Hepatocyte (in vitro differentiated cells): ENCODE data around the gene RLN2. TPM values are rescaled to one million over a fixed set of nuclear protein-coding genes. Genes with fewer than 3 reads are reported as not detected.

Experiments used
- DNase-seq: peaks from one replicate; pipeline ENCODE4 v3.0.0-alpha.2; 2016; ENCODE audit warnings: low spot score
- H2AFZ ChIP-seq: fragments of 200-600 bp; sonication (generic); 2 replicates; pipeline ENCODE4 v1.6.0; 2016; ENCODE audit warnings: antibody characterized with exemption, mild to moderate bottlenecking
- H3K27ac ChIP-seq: fragments of 200-600 bp; sonication (generic); 2 replicates; pipeline ENCODE4 v1.5.1; 2016; ENCODE audit warnings: mild to moderate bottlenecking
- H3K27me3 ChIP-seq: fragments of 200-600 bp; sonication (generic); 2 replicates; pipeline ENCODE4 v1.6.1; 2016
- H3K36me3 ChIP-seq: fragments of 200-600 bp; sonication (generic); replicated peaks from 2 replicates; pipeline ENCODE4 v1.5.1; 2016; ENCODE audit warnings: low read depth; ENCODE audit not compliant: insufficient read depth
- H3K4me1 ChIP-seq: fragments of 200-600 bp; sonication (generic); 2 replicates; pipeline ENCODE4 v1.5.1; 2016; ENCODE audit warnings: mild to moderate bottlenecking, moderate library complexity; ENCODE audit not compliant: insufficient read depth
- H3K4me2 ChIP-seq: fragments of 200-600 bp; sonication (generic); 2 replicates; pipeline ENCODE4 v1.6.0; 2016
- H3K4me3 ChIP-seq: fragments of 200-600 bp; sonication (generic); 2 replicates; pipeline ENCODE4 v1.5.1; 2016; ENCODE audit warnings: mild to moderate bottlenecking
- H3K79me2 ChIP-seq: fragments of 200-600 bp; sonication (generic); 2 replicates; pipeline ENCODE4 v1.6.0; 2017; ENCODE audit warnings: mild to moderate bottlenecking
- H3K9me2 ChIP-seq: fragments of 200-600 bp; sonication (generic); replicated peaks from 2 replicates; pipeline ENCODE4 v1.6.0; 2017; ENCODE audit warnings: mild to moderate bottlenecking; ENCODE audit not compliant: insufficient read depth
- H3K9me3 ChIP-seq: fragments of 200-600 bp; sonication (generic); 2 replicates; pipeline ENCODE4 v1.5.1; 2016; ENCODE audit warnings: low read depth, mild to moderate bottlenecking
- H4K20me1 ChIP-seq: fragments of 200-600 bp; sonication (generic); 2 replicates; pipeline ENCODE4 v1.6.0; 2016; ENCODE audit warnings: mild to moderate bottlenecking; ENCODE audit not compliant: insufficient read depth, poor library complexity, severe bottlenecking
- EZH2 ChIP-seq: fragments of 200-600 bp; sonication (generic); IDR thresholded peaks from 2 replicates; pipeline ENCODE4 v1.6.1; 2016; ENCODE audit warnings: antibody characterized with exemption, mild to moderate bottlenecking, borderline replicate concordance
- EZH2phosphoT487 ChIP-seq: fragments of 200-600 bp; sonication (generic); IDR thresholded peaks from one replicate; pipeline ENCODE4 v1.6.1; 2018; ENCODE audit warnings: antibody characterized with exemption, mild to moderate bottlenecking, low read depth, moderate library complexity; ENCODE audit not compliant: unreplicated experiment, severe bottlenecking
- WGBS: methylation state at CpG from one replicate; pipeline ENCODE4 v1.1.6; 2016; ENCODE audit warnings: low lambda C conversion rate; ENCODE audit errors: missing lambda C conversion rate; 5-methylcytosine and 5-hydroxymethylcytosine counted together
- polyA plus RNA-seq: library from polyadenylated mRNA; unstranded; fragments of >200 nt; fragmentation: Nextera tagmentation; extraction: Ambion mirVana; gene quantifications from 2 replicates; pipeline ENCODE4 v1.2.1, GENCODE V29; 2016
- small RNA-seq: library from RNA; depleted of rRNA; stranded (forward); fragments of <200 nt; gene quantifications from one replicate; pipeline ENCODE3, GENCODE V24; 2014
- total RNA-seq: library from RNA; depleted of rRNA; stranded (reverse); fragments of >200 nt; gene quantifications from 2 replicates; pipeline ENCODE4 v1.2.3, GENCODE V29; 2014
- TF ChIP-seq, protein P1 (sequence below): fragments of 200-600 bp; sonication (generic); IDR thresholded peaks from 2 replicates; pipeline ENCODE4 v1.5.1; 2016; ENCODE audit warnings: antibody characterized with exemption, mild to moderate bottlenecking; ENCODE audit not compliant: poor library complexity

RLN2 gene
- total and polyA plus RNA-seq, 2 experiments from 2014 or later, result 0.70 to 0.87 TPM

DNA sequence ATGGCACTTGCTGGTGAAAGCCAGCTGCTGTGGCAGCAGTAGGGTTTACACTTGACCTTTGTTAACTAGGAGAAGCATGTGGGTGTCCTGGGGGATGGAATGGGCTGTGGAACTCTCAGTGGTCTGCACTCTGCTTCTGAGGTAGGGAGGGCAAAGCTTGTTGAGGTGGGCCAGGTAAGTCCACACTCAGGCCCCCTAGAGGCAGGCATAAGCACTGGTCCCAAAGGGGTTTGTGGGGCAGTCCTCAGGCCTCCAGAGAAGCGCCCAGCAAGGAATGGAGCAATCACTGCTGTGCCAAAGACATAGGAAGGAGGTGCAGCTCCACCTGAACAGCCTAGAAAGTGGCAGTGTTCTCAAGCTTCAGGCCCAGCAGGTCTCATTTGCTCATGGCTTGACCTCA lies 38.6 kb downstream of the RLN2 start:
- Histone ChIP-seq H3K36me3 (no peaks in the 10 kb centered on the region), H4K20me1 (no peaks in the 10 kb centered on the region), H3K4me2 (no peak overlapping the region), H3K4me1 (no peaks in the 10 kb centered on the region), H2AFZ (no peak overlapping the region), H3K9me3 (no peaks in the 10 kb centered on the region), H3K4me3 (no peak overlapping the region), H3K9me2 (no peaks in the 10 kb centered on the region), H3K79me2 (no peaks in the 10 kb centered on the region), H3K27ac (no peak overlapping the region), H3K27me3 (no peaks in the 10 kb centered on the region)
- 41% methylated on average over 1 of the region's 1 CpG for WGBS
- TF ChIP-seq EZH2phosphoT487 (no peak), EZH2 (no peak)
- TF ChIP-seq, protein P1, sequence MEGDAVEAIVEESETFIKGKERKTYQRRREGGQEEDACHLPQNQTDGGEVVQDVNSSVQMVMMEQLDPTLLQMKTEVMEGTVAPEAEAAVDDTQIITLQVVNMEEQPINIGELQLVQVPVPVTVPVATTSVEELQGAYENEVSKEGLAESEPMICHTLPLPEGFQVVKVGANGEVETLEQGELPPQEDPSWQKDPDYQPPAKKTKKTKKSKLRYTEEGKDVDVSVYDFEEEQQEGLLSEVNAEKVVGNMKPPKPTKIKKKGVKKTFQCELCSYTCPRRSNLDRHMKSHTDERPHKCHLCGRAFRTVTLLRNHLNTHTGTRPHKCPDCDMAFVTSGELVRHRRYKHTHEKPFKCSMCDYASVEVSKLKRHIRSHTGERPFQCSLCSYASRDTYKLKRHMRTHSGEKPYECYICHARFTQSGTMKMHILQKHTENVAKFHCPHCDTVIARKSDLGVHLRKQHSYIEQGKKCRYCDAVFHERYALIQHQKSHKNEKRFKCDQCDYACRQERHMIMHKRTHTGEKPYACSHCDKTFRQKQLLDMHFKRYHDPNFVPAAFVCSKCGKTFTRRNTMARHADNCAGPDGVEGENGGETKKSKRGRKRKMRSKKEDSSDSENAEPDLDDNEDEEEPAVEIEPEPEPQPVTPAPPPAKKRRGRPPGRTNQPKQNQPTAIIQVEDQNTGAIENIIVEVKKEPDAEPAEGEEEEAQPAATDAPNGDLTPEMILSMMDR, result no peak
- no peak for DNase-seq

DNA sequence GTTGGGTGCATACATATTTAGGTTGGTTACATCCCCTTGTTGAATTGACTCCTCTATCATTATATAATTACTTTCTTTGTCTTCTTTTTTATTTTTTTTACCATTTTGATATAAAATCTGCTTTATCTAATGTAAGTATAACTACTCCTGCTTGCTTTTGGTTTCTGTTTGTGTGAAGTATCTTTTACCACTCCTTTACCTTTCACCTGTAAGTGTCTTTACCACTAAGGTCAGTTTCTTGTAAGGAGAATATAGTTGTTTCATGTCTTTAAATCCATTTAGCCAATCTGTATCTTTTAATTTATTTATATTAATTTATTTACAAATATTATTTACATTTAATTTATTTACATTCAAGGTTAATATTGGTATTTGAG lies 40.3 kb downstream of the RLN2 start:
- Histone ChIP-seq H3K36me3 (no peaks in the 10 kb centered on the region), H3K4me1 (no peaks in the 10 kb centered on the region), H3K4me2 (no peak overlapping the region), H3K9me3 (no peaks in the 10 kb centered on the region), H3K27ac (no peak overlapping the region), H3K79me2 (no peaks in the 10 kb centered on the region), H2AFZ (no peak overlapping the region), H3K27me3 (no peaks in the 10 kb centered on the region), H4K20me1 (no peaks in the 10 kb centered on the region), H3K9me2 (no peaks in the 10 kb centered on the region), H3K4me3 (no peak overlapping the region)
- no peak for TF ChIP-seq EZH2
- TF ChIP-seq, protein P1, result no peak
- TF ChIP-seq EZH2phosphoT487, result no peak
- no peak for DNase-seq

DNA sequence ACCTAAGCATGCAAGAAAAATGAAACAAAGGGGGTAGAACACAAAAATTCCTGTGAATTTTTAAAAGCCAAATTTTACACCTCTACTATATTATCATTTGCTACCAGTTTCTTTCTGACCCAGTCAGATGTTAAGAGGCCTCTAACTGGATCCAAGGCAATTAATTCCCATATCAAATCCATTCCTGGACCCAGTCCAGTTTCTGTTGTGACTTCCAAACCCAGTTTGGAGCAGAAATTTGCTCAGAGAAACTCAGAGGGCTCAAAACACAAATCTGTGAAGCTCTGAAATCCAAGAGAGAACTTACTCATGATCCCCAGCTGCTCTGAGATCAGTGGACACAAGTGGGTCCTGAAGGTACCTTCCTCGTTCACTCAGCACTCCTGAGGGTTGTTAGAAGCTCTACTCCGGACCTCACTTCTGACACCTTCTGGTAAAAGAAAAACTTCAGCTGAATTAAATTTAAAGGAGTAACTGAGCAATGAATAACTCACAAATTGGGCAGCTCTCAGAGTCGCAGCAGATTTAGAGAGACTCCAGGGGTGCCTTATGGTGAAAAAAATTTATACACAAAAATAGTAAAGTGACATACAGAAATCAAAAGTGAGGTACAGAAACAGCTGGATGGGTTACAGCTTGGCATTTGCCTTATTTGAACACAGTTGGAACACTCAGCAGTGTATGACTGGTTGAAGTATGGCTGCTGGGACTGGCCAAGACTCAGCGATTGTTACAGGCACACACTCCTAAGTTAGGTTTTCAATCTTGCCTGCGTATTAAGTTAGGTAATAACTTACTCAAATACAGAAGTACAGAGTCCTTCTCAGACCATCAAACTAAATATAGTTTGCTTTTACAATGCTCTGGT lies 40.9 kb downstream of the RLN2 start:
- Histone ChIP-seq H3K4me3 (no peak overlapping the region), H4K20me1 (no peaks in the 10 kb centered on the region), H3K36me3 (no peaks in the 10 kb centered on the region), H3K4me2 (no peak overlapping the region), H3K9me2 (no peaks in the 10 kb centered on the region), H3K27me3 (no peaks in the 10 kb centered on the region), H3K4me1 (no peaks in the 10 kb centered on the region), H3K9me3 (no peaks in the 10 kb centered on the region), H3K27ac (no peak overlapping the region), H3K79me2 (no peaks in the 10 kb centered on the region), H2AFZ (no peak overlapping the region)
- 57% methylated on average over 5 of the region's 5 CpGs for WGBS
- DNase-seq, result peak; percentile 13
- TF ChIP-seq, protein P1, result peak; percentile 14
- TF ChIP-seq EZH2, result no peak

Small RNAs within 50 kb of the gene (small RNA-seq; reads per million reads assigned to genes)
- not detected for gene HMGN2P31

Other genes with a start within 250 kb of the RLN2 start
- not detected in 2 replicates for gene INSL6, start 119.1 kb downstream of the RLN2 start, total RNA-seq
- 0.41 and 0.52 TPM in 2 replicates for gene INSL6, start 119.1 kb downstream of the RLN2 start, polyA plus RNA-seq
- gene INSL4, start 73.3 kb downstream of the RLN2 start, total RNA-seq, result 0.13 TPM in 1 of 2 replicates, not detected in the other
- gene INSL4, start 73.3 kb downstream of the RLN2 start, polyA plus RNA-seq, result 0.38 and 0.68 TPM in 2 replicates
- gene RLN1, start 35.2 kb upstream of the RLN2 start, total RNA-seq, result not detected in 2 replicates
- gene RLN1, start 35.2 kb upstream of the RLN2 start, polyA plus RNA-seq, result 0.34 and 0.49 TPM in 2 replicates
- 18.0 and 18.3 TPM in 2 replicates for gene PLGRKT, start 133.2 kb upstream of the RLN2 start, total RNA-seq
- gene PLGRKT, start 133.2 kb upstream of the RLN2 start, polyA plus RNA-seq, result 13.6 and 16.2 TPM in 2 replicates
- 0.07 TPM in 1 of 2 replicates, not detected in the other for gene CD274, start 145.8 kb upstream of the RLN2 start, total RNA-seq
- gene CD274, start 145.8 kb upstream of the RLN2 start, polyA plus RNA-seq, result not detected in 2 replicates
- not detected in 2 replicates for gene PDCD1LG2, start 205.8 kb upstream of the RLN2 start, total RNA-seq
- gene PDCD1LG2, start 205.8 kb upstream of the RLN2 start, polyA plus RNA-seq, result not detected in 2 replicates